GM23248 (cell line): ENCODE measurements around the gene B4GALT5. TPM values are rescaled to one million over a fixed set of nuclear protein-coding genes. Genes with fewer than 3 reads are reported as not detected.

Experiments
- DNase-seq: peaks from one replicate; pipeline ENCODE4 v3.0.0-alpha.2; 2015
- H2AFZ ChIP-seq: fragments of 200-600 bp; sonication (generic); 2 replicates; pipeline ENCODE4 v1.6.1; 2016; ENCODE audit warnings: antibody characterized with exemption
- H3F3A ChIP-seq: fragments of 200-600 bp; sonication (generic); 2 replicates; pipeline ENCODE4 v1.6.1; 2016; ENCODE audit warnings: mild to moderate bottlenecking, antibody characterized with exemption, mixed run types; ENCODE audit not compliant: insufficient read depth
- H3K27ac ChIP-seq: fragments of 200-600 bp; sonication (generic); 2 replicates; pipeline ENCODE4 v1.5.1; 2016; ENCODE audit warnings: mild to moderate bottlenecking
- H3K27me3 ChIP-seq: fragments of 200-600 bp; sonication (generic); replicated peaks from 2 replicates; pipeline ENCODE4 v1.6.1; 2016; ENCODE audit warnings: mild to moderate bottlenecking; ENCODE audit not compliant: insufficient read depth
- H3K36me3 ChIP-seq: fragments of 200-600 bp; sonication (generic); 2 replicates; pipeline ENCODE4 v1.6.1; 2016; ENCODE audit warnings: low read depth, mild to moderate bottlenecking
- H3K4me1 ChIP-seq: fragments of 200-600 bp; sonication (generic); 2 replicates; pipeline ENCODE4 v1.6.1; 2016; ENCODE audit warnings: mild to moderate bottlenecking; ENCODE audit not compliant: insufficient read depth
- H3K4me2 ChIP-seq: fragments of 200-600 bp; sonication (generic); one replicate; pipeline ENCODE4 v1.6.1; 2016; ENCODE audit warnings: mild to moderate bottlenecking; ENCODE audit not compliant: unreplicated experiment
- H3K4me3 ChIP-seq: fragments of 200-600 bp; sonication (generic); 2 replicates; pipeline ENCODE4 v1.5.1; 2016; ENCODE audit warnings: mild to moderate bottlenecking
- H3K79me2 ChIP-seq: fragments of 200-600 bp; sonication (generic); 2 replicates; pipeline ENCODE4 v1.6.1; 2016; ENCODE audit warnings: mild to moderate bottlenecking; ENCODE audit not compliant: insufficient read depth
- H3K9ac ChIP-seq: fragments of 200-600 bp; sonication (generic); 2 replicates; pipeline ENCODE4 v1.6.1; 2016; ENCODE audit warnings: mild to moderate bottlenecking
- H3K9me2 ChIP-seq: fragments of 200-600 bp; sonication (generic); 2 replicates; pipeline ENCODE4 v1.6.1; 2016; ENCODE audit warnings: mixed run types, mild to moderate bottlenecking, moderate library complexity; ENCODE audit not compliant: insufficient read depth
- H3K9me3 ChIP-seq: fragments of 200-600 bp; sonication (generic); one replicate; pipeline ENCODE4 v1.6.1; 2017; ENCODE audit warnings: low read depth
- H4K20me1 ChIP-seq: fragments of 200-600 bp; sonication (generic); 2 replicates; pipeline ENCODE4 v1.6.0; 2016; ENCODE audit not compliant: insufficient read depth
- EZH2 ChIP-seq: fragments of 200-600 bp; sonication (generic); IDR thresholded peaks from 2 replicates; pipeline ENCODE4 v1.6.1; 2018; ENCODE audit warnings: antibody characterized with exemption, mild to moderate bottlenecking; ENCODE audit not compliant: insufficient read depth, poor library complexity, severe bottlenecking
- EZH2phosphoT487 ChIP-seq: fragments of 200-600 bp; sonication (generic); IDR thresholded peaks from 2 replicates; pipeline ENCODE4 v1.6.1; 2018; ENCODE audit warnings: antibody characterized with exemption, moderate library complexity, mild to moderate bottlenecking, low read depth; ENCODE audit not compliant: insufficient read depth
- WGBS, 2 experiments: methylation state at CpG; one replicate each; pipeline ENCODE4 v1.1.6; 2015 to 2017; ENCODE audit warnings: low lambda C conversion rate in 2 of 2, low coverage in 1 of 2; ENCODE audit errors: missing lambda C conversion rate in 2 of 2; 5-methylcytosine and 5-hydroxymethylcytosine counted together
- in situ Hi-C: fragments of 300-500 bp; cut with MboI; formaldehyde crosslinking; loops from 2 replicates; pipeline ENCODE4 v1.15.0; 2020
- polyA plus RNA-seq: library from polyadenylated mRNA; unstranded; fragments of >200 nt; fragmentation: Nextera tagmentation; extraction: Ambion mirVana; gene quantifications from 2 replicates; pipeline ENCODE4 v1.2.1, GENCODE V29; 2016
- total RNA-seq: library from RNA; depleted of rRNA; stranded (reverse); fragments of >200 nt; shearing (Covaris generic); gene quantifications from 2 replicates; pipeline ENCODE4 v1.2.3, GENCODE V29; 2014

The B4GALT5 gene
- total and polyA plus RNA-seq, 2 experiments from 2014 or later: 4.2 to 16.9 TPM

DNA sequence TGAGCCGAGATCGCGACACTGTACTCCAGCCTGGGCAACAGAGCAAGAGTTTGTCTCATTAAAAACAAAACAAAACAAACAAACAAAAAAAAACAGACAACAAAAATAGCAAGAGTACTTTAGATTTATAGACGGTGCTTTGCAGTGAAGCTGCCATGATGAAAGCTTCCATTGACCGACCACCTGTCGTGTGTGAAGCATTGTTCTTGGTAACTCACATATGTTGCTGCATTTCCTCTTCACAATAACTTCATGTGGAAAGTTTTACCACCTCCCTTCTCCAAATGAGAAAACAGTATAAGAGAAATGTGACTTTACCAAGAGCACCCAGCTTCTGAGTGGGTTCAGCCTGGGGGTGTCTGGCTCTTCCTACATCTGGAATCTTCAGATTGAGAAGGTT is 89.4 kb downstream of the B4GALT5 start:
- Histone ChIP-seq H2AFZ (no peak overlapping the region), H3K36me3 (no peaks in the 10 kb centered on the region), H3K27ac (no peak overlapping the region), H3K9ac (no peak overlapping the region), H3F3A (no peaks in the 10 kb centered on the region), H3K9me3 (peaks cover 5% of the 10 kb centered on the region), H3K4me3 (no peak overlapping the region), H3K4me2 (no peak overlapping the region), H4K20me1 (no peaks in the 10 kb centered on the region), H3K9me2 (no peaks in the 10 kb centered on the region), H3K4me1 (no peaks in the 10 kb centered on the region), H3K79me2 (no peaks in the 10 kb centered on the region), H3K27me3 (no peaks in the 10 kb centered on the region; the same call in 1 of the 2 replicates)
- 83 to 88% methylated on average over 6 of the region's 6 CpGs for WGBS, 2 experiments
- in situ Hi-C loops: no loop called here
- TF ChIP-seq EZH2 (no peak), EZH2phosphoT487 (no peak)
- DNase-seq: no peak

DNA sequence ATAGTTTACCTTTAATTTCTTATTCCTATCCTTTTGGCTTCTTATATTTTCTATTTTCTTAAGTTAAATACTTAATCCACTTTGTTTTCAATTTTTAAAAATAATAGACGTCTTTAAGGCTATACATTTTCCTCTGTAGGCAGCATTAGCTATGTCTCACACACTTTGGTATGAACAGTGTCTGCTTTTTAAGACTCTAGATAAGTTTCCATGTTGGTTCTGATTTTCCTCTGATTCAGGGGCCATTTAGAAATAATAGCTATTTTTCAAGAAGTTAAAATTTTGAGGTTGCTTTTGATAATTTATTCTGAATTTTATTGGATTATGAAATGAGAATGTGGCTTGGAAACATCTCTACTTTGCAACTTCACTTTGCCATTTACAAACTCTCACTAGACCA is 91.4 kb downstream of the B4GALT5 start:
- Histone ChIP-seq H3K9ac (no peak overlapping the region), H3K79me2 (no peaks in the 10 kb centered on the region), H3K4me1 (no peaks in the 10 kb centered on the region), H4K20me1 (no peaks in the 10 kb centered on the region), H3K27ac (no peak overlapping the region), H3K27me3 (no peaks in the 10 kb centered on the region; the same call in 1 of the 2 replicates), H2AFZ (no peak overlapping the region), H3K36me3 (no peaks in the 10 kb centered on the region), H3K9me2 (no peaks in the 10 kb centered on the region), H3K9me3 (no peaks in the 10 kb centered on the region), H3K4me2 (no peak overlapping the region), H3K4me3 (no peak overlapping the region), H3F3A (no peaks in the 10 kb centered on the region)
- WGBS, 2 experiments: 31 to 32% methylated on average over 1 of the region's 1 CpG
- no peak for DNase-seq
- TF ChIP-seq EZH2 (no peak), EZH2phosphoT487 (no peak)
- in situ Hi-C loops: no loop called here

DNA sequence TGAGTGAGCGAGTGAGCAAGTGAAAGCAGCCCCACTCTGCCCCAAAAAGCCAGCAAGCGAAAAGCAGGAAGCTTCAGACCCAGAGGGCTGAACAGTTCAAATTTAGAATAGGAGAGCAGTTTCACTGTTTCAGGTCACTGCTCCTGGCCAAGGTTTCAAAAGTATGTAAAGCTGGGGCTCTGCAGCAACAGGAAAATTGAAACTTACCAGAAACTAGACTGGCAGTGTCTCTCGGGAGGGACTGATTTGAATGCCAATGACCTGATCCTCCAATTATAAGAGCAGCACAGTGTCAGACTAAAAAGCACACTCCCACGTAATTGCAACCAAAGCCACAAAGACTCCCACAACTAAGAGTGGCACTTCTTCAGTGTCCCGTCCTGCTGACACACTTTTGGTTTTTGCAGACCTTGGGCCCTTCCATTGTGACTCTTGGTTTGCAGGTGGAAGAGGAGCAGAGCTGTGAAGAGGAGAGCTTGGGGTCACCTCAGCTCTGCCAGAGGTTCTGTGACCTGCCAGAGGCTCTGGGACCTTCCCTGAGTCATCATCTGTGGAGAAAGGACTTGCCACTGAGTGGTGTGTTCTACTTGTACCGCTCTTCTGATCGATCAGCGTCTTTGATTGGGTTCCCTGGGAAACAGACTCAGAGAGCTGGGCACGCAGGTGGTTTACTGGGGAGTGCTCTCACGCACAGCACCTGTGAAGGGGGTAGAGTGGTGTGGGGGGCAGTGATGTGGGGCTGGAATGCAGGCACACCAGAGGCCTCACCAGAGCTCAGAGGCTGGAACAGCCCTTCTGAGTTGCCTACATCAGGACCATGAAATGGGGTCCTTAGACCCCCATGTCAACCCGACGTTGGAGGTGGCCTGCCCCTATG is 93.1 kb downstream of the B4GALT5 start:
- Histone ChIP-seq H3K27ac (no peak overlapping the region), H3K36me3 (no peaks in the 10 kb centered on the region), H2AFZ (no peak overlapping the region), H3F3A (no peaks in the 10 kb centered on the region), H3K9me2 (no peaks in the 10 kb centered on the region), H3K79me2 (no peaks in the 10 kb centered on the region), H3K4me2 (no peak overlapping the region), H3K4me1 (no peaks in the 10 kb centered on the region), H3K9me3 (no peaks in the 10 kb centered on the region), H3K9ac (no peak overlapping the region), H4K20me1 (no peaks in the 10 kb centered on the region), H3K4me3 (no peak overlapping the region), H3K27me3 (no peaks in the 10 kb centered on the region; the same call in 1 of the 2 replicates)
- WGBS, 2 experiments: 52 to 58% methylated on average over 11 to 12 of the region's 12 CpGs
- TF ChIP-seq EZH2phosphoT487: no peak
- no peak for TF ChIP-seq EZH2
- no peak for DNase-seq
- in situ Hi-C loops: no loop called here

DNA sequence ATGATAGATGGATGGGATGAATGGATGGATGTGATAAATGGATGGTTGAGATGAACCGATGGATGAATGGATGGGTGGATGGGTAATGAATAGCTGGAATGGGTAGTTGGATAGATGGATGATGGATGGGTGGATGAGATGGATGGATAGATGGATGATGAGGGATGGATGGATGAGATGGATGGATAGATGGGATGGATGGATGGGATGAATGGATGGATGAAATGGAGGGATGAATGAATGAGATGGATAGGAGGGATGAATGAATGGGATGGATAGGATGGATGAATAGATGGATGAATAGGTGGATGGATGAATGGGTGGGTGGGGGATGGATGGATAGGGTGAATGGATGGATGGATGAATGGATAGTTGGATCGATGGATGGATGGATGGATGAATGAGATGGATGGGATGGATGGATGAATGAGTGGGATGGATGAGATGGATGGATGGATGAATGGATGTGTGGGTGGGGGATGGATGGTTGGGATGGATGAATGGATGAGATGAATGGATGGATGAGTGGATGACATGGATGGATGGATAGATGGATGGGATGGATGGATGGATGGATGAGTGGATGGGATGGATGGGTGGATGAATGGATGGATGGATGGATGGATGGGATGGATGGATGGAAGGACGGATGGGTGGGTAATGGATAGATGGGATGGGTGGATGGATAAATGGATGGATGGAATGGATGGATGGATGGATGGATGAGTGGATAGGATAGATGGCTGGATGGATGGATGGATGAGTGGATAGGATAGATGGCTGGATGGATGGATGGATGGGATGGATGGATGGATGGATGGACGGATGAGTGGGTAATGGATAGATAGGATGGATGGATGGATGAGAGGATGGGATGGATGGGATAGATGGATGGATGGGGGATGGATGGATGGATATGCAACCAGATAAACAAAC is 94.3 kb downstream of the B4GALT5 start:
- Histone ChIP-seq H3K27ac (no peak overlapping the region), H3K9ac (no peak overlapping the region), H4K20me1 (no peaks in the 10 kb centered on the region), H3F3A (no peaks in the 10 kb centered on the region), H3K9me3 (no peaks in the 10 kb centered on the region), H3K9me2 (no peaks in the 10 kb centered on the region), H3K36me3 (no peaks in the 10 kb centered on the region), H3K4me1 (no peaks in the 10 kb centered on the region), H3K4me3 (no peak overlapping the region), H2AFZ (no peak overlapping the region), H3K79me2 (no peaks in the 10 kb centered on the region), H3K4me2 (no peak overlapping the region), H3K27me3 (no peaks in the 10 kb centered on the region; the same call in 1 of the 2 replicates)
- in situ Hi-C loops: loop anchor here (10.0 kb wide), 1 partner anchor 225 kb away; no protein-coding TSS in a partner anchor
- no peak for DNase-seq
- 72 to 73% methylated on average over 4 of the region's 4 CpGs for WGBS, 2 experiments
- no peak for TF ChIP-seq EZH2
- no peak for TF ChIP-seq EZH2phosphoT487
